Psoas muscle (tissue), 8 donors: ENCODE measurements around the gene TMEM235. TPM values are rescaled to one million over a fixed set of nuclear protein-coding genes. Genes with fewer than 3 reads are reported as not detected.

Experiments used
- ATAC-seq, 4 donors: fragments of 200-7000 bp; cut with Tn5 transposase; one replicate each; pipeline ENCODE4 v1.9.1; 2020; ENCODE audit warnings: moderate library complexity in 3 of 4, mild to moderate bottlenecking in 2 of 4
- DNase-seq, 2 donors: peaks; one replicate each; pipeline ENCODE4 v3.0.0-alpha.2; 2020
- H3K27ac ChIP-seq: fragments of 200-600 bp; one replicate; pipeline ENCODE4 v1.8.0; 2022
- H3K27me3 ChIP-seq, 3 donors: fragments of 200-600 bp in 1 of 3; one replicate each; pipeline versions ENCODE4 v1.6.1 to v1.8.0; 2013 to 2022; ENCODE audit warnings: low read length in 2 of 3, mild to moderate bottlenecking in 2 of 3, moderate library complexity in 1 of 3; ENCODE audit not compliant: insufficient read depth in 3 of 3
- H3K36me3 ChIP-seq, 2 donors: fragments of 200-600 bp in 1 of 2; one replicate each; pipeline versions ENCODE4 v1.6.1 to v1.8.0; 2013 to 2022; ENCODE audit warnings: low read depth in 1 of 2, mild to moderate bottlenecking in 1 of 2, moderate library complexity in 1 of 2; ENCODE audit not compliant: insufficient read depth in 1 of 2
- H3K4me1 ChIP-seq: fragments of 200-600 bp; one replicate; pipeline ENCODE4 v1.8.0; 2022
- H3K4me3 ChIP-seq: fragments of 200-600 bp; one replicate; pipeline ENCODE4 v1.8.0; 2022; ENCODE audit warnings: mild to moderate bottlenecking
- H3K9me3 ChIP-seq: fragments of 200-600 bp; one replicate; pipeline ENCODE4 v1.8.0; 2022
- whole genome bisulfite sequencing, 3 donors: extraction: QIAGEN DNeasy Blood & Tissue Kit; methylation state at CpG; one replicate each; pipeline versions ENCODE4 v1.1.6 to v1.1.7; 2013; 5-methylcytosine and 5-hydroxymethylcytosine counted together
- intact Hi-C, 2 donors: fragments of 100-400 bp; cut with DNase I; formaldehyde crosslinking; loops; one replicate each; pipeline versions ENCODE4 v1.11.0 to v1.14.2; 2022
- polyA plus RNA-seq, 3 donors: library from polyadenylated mRNA; stranded (reverse); fragments of 200-250 nt; gene quantifications; one replicate each; pipeline ENCODE4 v1.2.3, GENCODE V29; 2013
- total RNA-seq, 4 donors: library from RNA; stranded (reverse); fragmentation: NEBNext Ultra II Directional in 2 of 4; extraction: Animal tissue kit (Norgen Biotek cat#: 25700) in 2 of 4; gene quantifications; one replicate each; pipeline versions ENCODE4 v1.2.1 to v1.2.4, GENCODE V29; 2021 to 2023
- TF ChIP-seq, protein P1 (sequence below): fragments of 200-600 bp; IDR thresholded peaks from one replicate; pipeline ENCODE4 v1.8.0; 2022; ENCODE audit warnings: antibody characterized with exemption
- donor health status: healthy with polysubstance abuse.
- donor health status: DM: no; HTN: no; CAD: no; lungs with moderate emphysema.
- donor health status: Bipolar disorder and iron deficiency.
- donor health status: healthy.
- donor health status: DM: yes; HTN: yes; CAD: no.
- donor health status: DM: no; HTN: no; CAD: no.
- donor health status: DM: no; HTN: no; CAD: no.
- donor health status: DM: yes; HTN: yes; CAD: no.

TMEM235 gene
- total and polyA plus RNA-seq, 7 donors, result not detected

DNA sequence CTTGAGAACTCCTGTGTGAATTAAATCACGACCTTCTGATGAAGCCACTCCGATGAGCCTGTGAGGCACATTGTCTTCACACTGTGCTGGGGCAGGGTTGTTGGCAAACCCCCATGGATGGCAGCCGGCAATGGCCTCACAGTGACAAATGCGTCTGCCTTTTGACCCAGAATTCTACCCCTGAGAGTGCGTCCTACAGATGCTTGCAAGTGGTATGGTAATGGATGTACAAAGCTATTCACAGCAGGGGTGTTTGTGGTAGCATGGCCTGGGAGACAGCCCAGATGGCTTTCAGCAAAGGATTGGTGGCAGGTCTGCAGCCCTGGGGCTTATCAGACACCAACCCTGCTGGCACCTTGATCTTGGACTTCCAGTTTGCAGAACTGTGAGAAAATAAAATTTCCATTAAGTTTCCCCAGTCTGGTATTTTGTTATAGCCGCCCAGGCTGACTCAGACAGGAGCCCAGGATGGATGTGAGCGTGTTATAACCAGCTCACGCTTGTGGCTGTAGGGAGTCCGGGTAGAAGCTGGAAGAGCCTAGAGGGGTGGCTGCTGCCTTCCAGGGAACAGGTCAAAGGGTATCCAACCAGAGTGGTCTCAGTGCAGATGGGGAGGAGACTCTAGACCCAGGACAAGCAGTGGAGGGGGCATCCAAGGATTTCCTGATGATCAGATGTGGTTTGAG lies 34.1 kb upstream of the TMEM235 start:
- ATAC-seq (no peak), DNase-seq (no peak)
- Histone ChIP-seq H3K27me3 (no peaks in the 10 kb centered on the region), H3K36me3 (peaks cover 0 to 43% of the 10 kb centered on the region in 2 donors), H3K9me3 (no peaks in the 10 kb centered on the region), H3K4me3 (no peak overlapping the region), H3K4me1 (no peaks in the 10 kb centered on the region), H3K27ac (no peak overlapping the region)
- TF ChIP-seq, protein P1, sequence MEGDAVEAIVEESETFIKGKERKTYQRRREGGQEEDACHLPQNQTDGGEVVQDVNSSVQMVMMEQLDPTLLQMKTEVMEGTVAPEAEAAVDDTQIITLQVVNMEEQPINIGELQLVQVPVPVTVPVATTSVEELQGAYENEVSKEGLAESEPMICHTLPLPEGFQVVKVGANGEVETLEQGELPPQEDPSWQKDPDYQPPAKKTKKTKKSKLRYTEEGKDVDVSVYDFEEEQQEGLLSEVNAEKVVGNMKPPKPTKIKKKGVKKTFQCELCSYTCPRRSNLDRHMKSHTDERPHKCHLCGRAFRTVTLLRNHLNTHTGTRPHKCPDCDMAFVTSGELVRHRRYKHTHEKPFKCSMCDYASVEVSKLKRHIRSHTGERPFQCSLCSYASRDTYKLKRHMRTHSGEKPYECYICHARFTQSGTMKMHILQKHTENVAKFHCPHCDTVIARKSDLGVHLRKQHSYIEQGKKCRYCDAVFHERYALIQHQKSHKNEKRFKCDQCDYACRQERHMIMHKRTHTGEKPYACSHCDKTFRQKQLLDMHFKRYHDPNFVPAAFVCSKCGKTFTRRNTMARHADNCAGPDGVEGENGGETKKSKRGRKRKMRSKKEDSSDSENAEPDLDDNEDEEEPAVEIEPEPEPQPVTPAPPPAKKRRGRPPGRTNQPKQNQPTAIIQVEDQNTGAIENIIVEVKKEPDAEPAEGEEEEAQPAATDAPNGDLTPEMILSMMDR, result no peak
- intact Hi-C loops, result no loop called here
- 71 to 84% (median 74%) methylated on average over 9 of the region's 9 CpGs for WGBS, 3 donors

DNA sequence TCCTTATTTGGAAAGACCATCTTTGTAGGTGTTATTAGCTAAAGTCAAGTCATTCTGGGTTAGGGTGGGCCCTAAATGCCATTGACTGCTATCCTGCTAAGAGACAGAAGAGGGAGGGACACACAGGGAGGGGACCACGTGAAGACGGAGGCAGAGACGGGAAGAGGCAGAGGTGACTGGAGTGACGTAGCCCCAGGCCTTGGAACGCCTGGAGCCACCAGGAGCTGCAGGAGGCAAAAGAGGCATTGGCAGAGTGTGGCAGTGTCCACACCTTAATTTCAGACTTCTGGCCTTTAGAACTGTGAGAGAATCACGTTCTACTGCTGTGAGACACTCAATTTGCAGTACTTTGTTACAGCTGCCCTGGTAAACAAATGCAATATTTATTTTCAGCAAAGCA lies 31.0 kb upstream of the TMEM235 start:
- Histone ChIP-seq H3K36me3 (peaks cover 0 to 23% of the 10 kb centered on the region in 2 donors), H3K27ac (no peak overlapping the region), H3K4me1 (no peaks in the 10 kb centered on the region), H3K9me3 (no peaks in the 10 kb centered on the region), H3K4me3 (no peak overlapping the region), H3K27me3 (no peaks in the 10 kb centered on the region)
- ATAC-seq (no peak), DNase-seq (no peak)
- intact Hi-C loops, result no loop called here
- 90 to 93% (median 91%) methylated on average over 6 of the region's 6 CpGs for WGBS, 3 donors
- TF ChIP-seq, protein P1, result no peak

GRCh38 chr17:78202666-78203065 lies 28.8 kb upstream of the TMEM235 start:
- Histone ChIP-seq H3K27ac (no peak overlapping the region), H3K36me3 (peaks cover 0 to 4% of the 10 kb centered on the region in 2 donors), H3K27me3 (no peaks in the 10 kb centered on the region), H3K4me3 (no peak overlapping the region), H3K9me3 (no peaks in the 10 kb centered on the region), H3K4me1 (no peaks in the 10 kb centered on the region)
- DNase-seq, result no peak
- no peak for ATAC-seq
- TF ChIP-seq, protein P1, result no peak
- WGBS, 3 donors, result 89 to 96% (median 90%) methylated on average over 8 of the region's 8 CpGs
- intact Hi-C loops, result no loop called here

GRCh38 chr17:78204387-78205123 lies 26.9 kb upstream of the TMEM235 start:
- Histone ChIP-seq H3K4me3 (no peak overlapping the region), H3K27ac (no peak overlapping the region), H3K36me3 (no peaks in the 10 kb centered on the region), H3K4me1 (no peaks in the 10 kb centered on the region), H3K9me3 (no peaks in the 10 kb centered on the region), H3K27me3 (no peaks in the 10 kb centered on the region)
- intact Hi-C loops, result no loop called here
- DNase-seq, result no peak
- TF ChIP-seq, protein P1, result no peak
- WGBS, 3 donors, result 87 to 91% (median 89%) methylated on average over 22 of the region's 22 CpGs
- no peak for ATAC-seq
